ENCODE measurements around the gene TFIP11. TPM values are rescaled to one million over a fixed set of nuclear protein-coding genes. Genes with fewer than 3 reads are reported as not detected.

Gene TFIP11
- total and polyA plus RNA-seq, 2 of the 13 experiments (the other 11 are each of a cell fraction or from before 2014, with no cell fraction given), result 15.4 to 22.8 TPM

DNA sequence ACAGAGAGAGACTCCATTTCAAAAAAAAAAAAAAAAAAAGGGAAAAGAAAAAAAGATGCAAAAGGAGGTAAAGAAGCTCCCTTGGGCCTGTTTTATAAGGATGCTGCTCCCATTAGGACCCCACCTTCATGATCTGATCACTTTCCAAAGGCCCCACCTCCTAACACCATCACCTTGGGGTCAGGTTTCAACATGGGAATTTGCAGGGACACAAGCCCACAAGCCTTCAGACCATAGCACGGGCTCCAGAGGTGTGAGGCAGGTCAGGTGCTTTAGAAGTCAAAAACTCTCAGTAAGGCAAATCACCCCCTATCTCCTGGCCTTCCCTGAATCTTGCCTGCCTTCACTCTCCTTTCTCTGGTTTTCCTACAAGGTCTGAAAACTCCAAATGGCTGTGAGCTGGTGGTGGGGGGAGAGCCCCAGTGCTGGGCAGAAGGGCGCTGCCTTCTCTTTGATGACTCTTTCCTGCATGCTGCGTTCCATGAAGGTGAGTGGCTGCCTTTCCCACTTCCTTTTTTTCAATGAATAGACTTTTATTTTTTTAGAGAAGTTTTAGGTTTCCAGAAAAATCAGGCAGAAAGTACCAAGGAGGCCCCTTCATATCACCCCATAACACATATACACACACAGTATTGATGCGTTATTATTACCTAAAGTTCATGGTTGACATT, 70.1 kb downstream of the TFIP11 start:
- CTCF ChIA-PET (ENCODE audit: low intra/inter-chr PET ratio, low total read pairs), result no interaction called here
- in situ Hi-C loops (cut with HindIII; ENCODE audit: extremely low pct_ligation_motif_present, low pct_unique_long_range_greater_than_20kb), result no loop called here
- BruUV-seq (replicated peaks), result no TSS peak
- Histone ChIP-seq H4K20me1 (ENCODE audit: insufficient read depth, low read length) (no peaks in the 10 kb centered on the region), H3K9ac (ENCODE audit: insufficient read depth, low read depth, low read length) (no peak overlapping the region), H3K27ac (ENCODE audit: extremely low read length, insufficient read depth, low read length) (no peak overlapping the region), H3K27me3 (ENCODE audit: control insufficient read depth in 1 of 2, insufficient read depth in 2 of 2, low read length in 2 of 2) (peaks cover 0 to 7% of the 10 kb centered on the region in 2 experiments; a peak in 3 of 5 replicates), H3K4me3 (replicated peaks in 1 of 3; ENCODE audit: insufficient read depth in 1 of 3, low read depth in 2 of 3, low read length in 3 of 3) (no peak overlapping the region), H3K79me2 (ENCODE audit: insufficient read depth, low read length) (no peaks in the 10 kb centered on the region), H3K4me1 (ENCODE audit: insufficient read depth, low read length) (no peaks in the 10 kb centered on the region), H3K4me2 (ENCODE audit: low read depth, low read length) (no peak overlapping the region), H2AFZ (ENCODE audit: low read length) (no peak overlapping the region), H3K9me3 (ENCODE audit: low read length) (no peaks in the 10 kb centered on the region), H3K36me3 (replicated peaks in 1 of 2; ENCODE audit: control insufficient read depth in 1 of 2, insufficient read depth in 2 of 2, low read length in 2 of 2) (no peaks in the 10 kb centered on the region)
- DNase-seq (ENCODE audit: low spot score), result no peak
- intact Hi-C loops (cut with micrococcal nuclease; ENCODE audit: unreplicated experiment), result no loop called here
- no peak for ATAC-seq
- WGBS (ENCODE audit: low lambda C conversion rate), result 71% methylated on average over 4 of the region's 4 CpGs
- POLR2A ChIA-PET, result no interaction called here
- no peak for FAIRE-seq
- TF ChIP-seq NFE2L1 (CRISPR knock-in tag; IDR thresholded peaks at IDR 0.05; ENCODE audit: borderline replicate concordance) (no peak), ZNF230 (CRISPR knock-in tag; IDR thresholded peaks at IDR 0.05) (no peak), PAWR (CRISPR knock-in tag; IDR thresholded peaks at IDR 0.05; ENCODE audit: borderline replicate concordance) (no peak), SNAPC2 (CRISPR knock-in tag; IDR thresholded peaks at IDR 0.05) (no peak), MXD4 (CRISPR knock-in tag; IDR thresholded peaks at IDR 0.05) (no peak), GFI1 (CRISPR knock-in tag; IDR thresholded peaks at IDR 0.05; ENCODE audit: borderline replicate concordance) (no peak), UBTF (CRISPR knock-in tag; IDR thresholded peaks at IDR 0.05) (no peak), ATF5 (CRISPR knock-in tag; IDR thresholded peaks at IDR 0.05; ENCODE audit: low read depth) (no peak), KDM4B (CRISPR knock-in tag; IDR thresholded peaks at IDR 0.05) (no peak), FOSL1 (CRISPR knock-in tag; IDR thresholded peaks at IDR 0.05; ENCODE audit: borderline replicate concordance) (no peak), ZNF883 (CRISPR knock-in tag; IDR thresholded peaks at IDR 0.05; ENCODE audit: not compliant biosample characterization) (no peak), ZNF441 (CRISPR knock-in tag; IDR thresholded peaks at IDR 0.05; ENCODE audit: borderline replicate concordance) (no peak)
- TF ChIP-seq, protein P1, sequence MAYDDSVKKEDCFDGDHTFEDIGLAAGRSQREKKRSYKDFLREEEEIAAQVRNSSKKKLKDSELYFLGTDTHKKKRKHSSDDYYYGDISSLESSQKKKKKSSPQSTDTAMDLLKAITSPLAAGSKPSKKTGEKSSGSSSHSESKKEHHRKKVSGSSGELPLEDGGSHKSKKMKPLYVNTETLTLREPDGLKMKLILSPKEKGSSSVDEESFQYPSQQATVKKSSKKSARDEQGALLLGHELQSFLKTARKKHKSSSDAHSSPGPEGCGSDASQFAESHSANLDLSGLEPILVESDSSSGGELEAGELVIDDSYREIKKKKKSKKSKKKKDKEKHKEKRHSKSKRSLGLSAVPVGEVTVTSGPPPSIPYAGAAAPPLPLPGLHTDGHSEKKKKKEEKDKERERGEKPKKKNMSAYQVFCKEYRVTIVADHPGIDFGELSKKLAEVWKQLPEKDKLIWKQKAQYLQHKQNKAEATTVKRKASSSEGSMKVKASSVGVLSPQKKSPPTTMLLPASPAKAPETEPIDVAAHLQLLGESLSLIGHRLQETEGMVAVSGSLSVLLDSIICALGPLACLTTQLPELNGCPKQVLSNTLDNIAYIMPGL (CRISPR knock-in tag; IDR thresholded peaks at IDR 0.05; ENCODE audit: borderline replicate concordance in 1 of 2, low read depth in 1 of 2), result no peak
- TF ChIP-seq, protein P2, sequence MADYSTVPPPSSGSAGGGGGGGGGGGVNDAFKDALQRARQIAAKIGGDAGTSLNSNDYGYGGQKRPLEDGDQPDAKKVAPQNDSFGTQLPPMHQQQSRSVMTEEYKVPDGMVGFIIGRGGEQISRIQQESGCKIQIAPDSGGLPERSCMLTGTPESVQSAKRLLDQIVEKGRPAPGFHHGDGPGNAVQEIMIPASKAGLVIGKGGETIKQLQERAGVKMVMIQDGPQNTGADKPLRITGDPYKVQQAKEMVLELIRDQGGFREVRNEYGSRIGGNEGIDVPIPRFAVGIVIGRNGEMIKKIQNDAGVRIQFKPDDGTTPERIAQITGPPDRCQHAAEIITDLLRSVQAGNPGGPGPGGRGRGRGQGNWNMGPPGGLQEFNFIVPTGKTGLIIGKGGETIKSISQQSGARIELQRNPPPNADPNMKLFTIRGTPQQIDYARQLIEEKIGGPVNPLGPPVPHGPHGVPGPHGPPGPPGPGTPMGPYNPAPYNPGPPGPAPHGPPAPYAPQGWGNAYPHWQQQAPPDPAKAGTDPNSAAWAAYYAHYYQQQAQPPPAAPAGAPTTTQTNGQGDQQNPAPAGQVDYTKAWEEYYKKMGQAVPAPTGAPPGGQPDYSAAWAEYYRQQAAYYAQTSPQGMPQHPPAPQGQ (CRISPR knock-in tag; IDR thresholded peaks at IDR 0.05; ENCODE audit: borderline replicate concordance), result no peak
- TF ChIP-seq, protein P3, sequence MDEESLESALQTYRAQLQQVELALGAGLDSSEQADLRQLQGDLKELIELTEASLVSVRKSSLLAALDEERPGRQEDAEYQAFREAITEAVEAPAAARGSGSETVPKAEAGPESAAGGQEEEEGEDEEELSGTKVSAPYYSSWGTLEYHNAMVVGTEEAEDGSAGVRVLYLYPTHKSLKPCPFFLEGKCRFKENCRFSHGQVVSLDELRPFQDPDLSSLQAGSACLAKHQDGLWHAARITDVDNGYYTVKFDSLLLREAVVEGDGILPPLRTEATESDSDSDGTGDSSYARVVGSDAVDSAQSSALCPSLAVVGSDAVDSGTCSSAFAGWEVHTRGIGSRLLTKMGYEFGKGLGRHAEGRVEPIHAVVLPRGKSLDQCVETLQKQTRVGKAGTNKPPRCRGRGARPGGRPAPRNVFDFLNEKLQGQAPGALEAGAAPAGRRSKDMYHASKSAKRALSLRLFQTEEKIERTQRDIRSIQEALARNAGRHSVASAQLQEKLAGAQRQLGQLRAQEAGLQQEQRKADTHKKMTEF (CRISPR knock-in tag; IDR thresholded peaks at IDR 0.05), result no peak

All from HepG2 (cell line).